Activated T-helper 17 cell treated with anti-CD3 and anti-CD28 coated beads, Interleukin-2, amount 50 U/mL, for 72 hours (primary cell): Measurements from ENCODE around the gene HNRNPU. TPM values are rescaled to one million over a fixed set of nuclear protein-coding genes. Genes with fewer than 3 reads are reported as not detected.
"Not testable (repeated sequence)": the region's sequence is repeated elsewhere in the genome, so short reads cannot be mapped to it uniquely, and the experiment has no call there.

Source experiments
- ATAC-seq: fragments of 150-1000 bp; cut with Tn5 transposase; replicated peaks from 2 replicates; pipeline ENCODE4 v1.10.0; 2021; ENCODE audit warnings: mild to moderate bottlenecking, moderate library complexity
- H3K27ac Mint-ChIP-seq: one replicate; pipeline ENCODE4 v1.8.0; 2022; ENCODE audit warnings: mixed read lengths
- H3K27me3 Mint-ChIP-seq: one replicate; pipeline ENCODE4 v1.8.0; 2022; ENCODE audit warnings: mixed read lengths
- H3K36me3 Mint-ChIP-seq: one replicate; pipeline ENCODE4 v1.8.0; 2022; ENCODE audit warnings: low read depth, mild to moderate bottlenecking, mixed read lengths
- H3K4me1 Mint-ChIP-seq: one replicate; pipeline ENCODE4 v1.8.0; 2022; ENCODE audit warnings: mixed read lengths
- H3K4me3 Mint-ChIP-seq: one replicate; pipeline ENCODE4 v1.8.0; 2022; ENCODE audit warnings: mild to moderate bottlenecking, mixed read lengths
- H3K9me3 Mint-ChIP-seq: one replicate; pipeline ENCODE4 v1.8.0; 2022; ENCODE audit warnings: mixed read lengths
- total RNA-seq, 2 donors: library from RNA; stranded (reverse); gene quantifications; one replicate each; pipeline ENCODE4 v1.2.3, GENCODE V29; 2022

Gene HNRNPU
- total RNA-seq, 2 donors from 2014 or later = 336 to 438 TPM

GRCh38 chr1:244839656-244840055 lies 24.7 kb downstream of the HNRNPU start:
- H3K27me3 Mint-ChIP-seq = no peaks in the 10 kb centered on the region
- peaks cover 98% of the 10 kb centered on the region for H3K36me3 Mint-ChIP-seq
- peak overlapping the region; percentile 32 for H3K27ac Mint-ChIP-seq
- no peaks in the 10 kb centered on the region for H3K9me3 Mint-ChIP-seq
- H3K4me3 Mint-ChIP-seq = peak overlapping the region; percentile 93
- peaks cover 33% of the 10 kb centered on the region for H3K4me1 Mint-ChIP-seq
- no peak for ATAC-seq

DNA sequence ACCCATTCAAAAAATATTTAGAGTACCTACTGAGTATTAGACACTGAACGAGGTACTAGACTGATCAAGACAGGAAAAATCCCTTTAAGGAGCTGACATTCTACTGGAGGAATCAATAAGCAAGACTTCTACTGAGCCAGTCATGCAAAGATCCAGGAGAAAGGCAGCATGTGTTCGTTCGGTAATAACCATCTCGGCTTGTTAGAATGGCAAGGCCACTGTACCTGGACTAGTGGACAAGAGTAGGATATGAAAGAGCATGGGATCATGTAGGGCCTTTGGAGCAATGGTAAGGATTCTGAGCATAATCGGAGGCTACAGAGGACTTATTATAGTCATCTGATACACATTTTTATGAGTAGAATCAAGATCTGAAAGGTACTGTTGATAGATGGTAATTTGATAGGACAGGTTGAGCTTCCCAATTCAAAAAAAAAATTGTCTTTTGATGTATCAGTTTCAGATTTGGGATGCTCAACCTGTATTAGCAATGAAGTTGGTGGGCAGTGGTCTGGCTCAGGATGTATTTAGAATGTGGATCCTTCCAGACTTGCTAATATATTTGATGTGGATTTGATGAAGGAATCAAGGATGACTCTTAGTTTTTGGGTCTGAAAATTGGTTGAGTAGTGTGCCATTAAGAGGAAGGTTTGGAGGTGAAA lies 26.6 kb downstream of the HNRNPU start:
- H3K27me3 Mint-ChIP-seq = no peaks in the 10 kb centered on the region
- no peak for ATAC-seq
- H3K4me3 Mint-ChIP-seq = peak overlapping the region; percentile 93
- H3K4me1 Mint-ChIP-seq = peaks cover 42% of the 10 kb centered on the region
- no peaks in the 10 kb centered on the region for H3K9me3 Mint-ChIP-seq
- peak overlapping the region; percentile 97 for H3K27ac Mint-ChIP-seq
- H3K36me3 Mint-ChIP-seq = peaks cover 84% of the 10 kb centered on the region

GRCh38 chr1:244836584-244836983 lies 27.8 kb downstream of the HNRNPU start:
- no peaks in the 10 kb centered on the region for H3K27me3 Mint-ChIP-seq
- no peak for ATAC-seq
- no peaks in the 10 kb centered on the region for H3K9me3 Mint-ChIP-seq
- H3K4me1 Mint-ChIP-seq = peaks cover 42% of the 10 kb centered on the region
- peak overlapping the region; percentile 93 for H3K4me3 Mint-ChIP-seq
- peaks cover 73% of the 10 kb centered on the region for H3K36me3 Mint-ChIP-seq
- H3K27ac Mint-ChIP-seq = peak overlapping the region; percentile 97

- peak overlapping the region; percentile 97 for H3K27ac Mint-ChIP-seq
- peaks cover 68% of the 10 kb centered on the region for H3K36me3 Mint-ChIP-seq
These were observed 28.2 kb downstream of the HNRNPU start for GRCh38 chr1:244836135-244836521.

DNA sequence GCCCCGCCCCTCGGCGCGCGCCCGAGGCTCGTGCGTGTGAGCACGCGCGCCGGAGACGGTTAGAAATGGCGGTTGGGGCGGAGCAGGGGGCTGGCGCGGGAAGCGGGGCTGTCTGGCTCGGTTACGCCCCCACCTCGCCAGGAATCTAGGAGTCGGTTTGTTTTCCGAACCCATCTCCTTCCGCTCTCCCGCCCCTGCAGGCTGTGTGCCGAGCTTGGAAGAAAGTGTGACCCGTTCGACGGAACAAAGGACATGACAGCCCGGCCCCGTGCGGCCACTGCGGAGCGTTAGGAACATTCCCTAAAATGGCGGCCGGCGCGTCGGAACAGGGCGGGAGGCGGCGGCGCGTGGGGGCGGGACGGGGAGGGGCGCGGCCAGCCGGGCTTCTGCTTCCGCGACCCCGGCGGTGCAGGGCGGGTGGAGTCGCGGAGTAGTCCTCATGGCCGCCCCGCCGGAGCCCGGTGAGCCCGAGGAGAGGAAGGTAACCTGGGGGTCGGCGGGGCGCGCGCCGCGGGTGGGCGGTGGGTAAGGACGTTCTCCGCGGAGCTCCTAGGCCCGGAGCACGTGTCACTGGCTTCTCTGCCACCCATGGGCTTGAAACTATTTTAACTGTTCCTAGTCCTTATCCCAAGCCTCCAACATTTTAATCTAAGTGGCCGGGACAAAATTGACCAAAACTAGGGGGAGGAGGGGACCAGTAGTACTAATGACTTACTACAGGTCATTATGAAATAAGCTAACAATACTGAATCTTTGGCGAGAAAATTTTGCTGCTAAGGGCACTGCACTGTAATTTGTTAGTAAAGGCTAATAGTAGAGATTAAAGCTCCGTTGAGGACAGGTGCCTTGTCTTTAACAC lies 28.8 kb downstream of the HNRNPU start, which contains the start of gene COX20:
Gene COX20, plus strand, starts transcription at position 383 of the 859 bp plus-strand sequence. Its CDS starts 57 bp downstream, at position 440.
- Mint-ChIP-seq H3K4me1 (peaks cover 37% of the 10 kb centered on the region), H3K4me3 (peak within 1 kb of the TSS; percentile 93), H3K36me3 (peaks cover 62% of the 10 kb centered on the region), H3K27me3 (no peaks in the 10 kb centered on the region), H3K27ac (peak within 1 kb of the TSS; percentile 97), H3K9me3 (no peaks in the 10 kb centered on the region)
- peak; percentile 67 for ATAC-seq

More at GRCh38 chr1:244836135-244836521, 28.2 kb downstream of the HNRNPU start:
- no peak for ATAC-seq
- H3K4me1 Mint-ChIP-seq = peaks cover 39% of the 10 kb centered on the region
- H3K27me3 Mint-ChIP-seq = no peaks in the 10 kb centered on the region
- H3K9me3 Mint-ChIP-seq = no peaks in the 10 kb centered on the region
- H3K4me3 Mint-ChIP-seq = peak overlapping the region; percentile 93

GRCh38 chr1:244834543-244835275 lies 29.6 kb downstream of the HNRNPU start:
- no peaks in the 10 kb centered on the region for H3K27me3 Mint-ChIP-seq
- peak overlapping the region; percentile 93 for H3K4me3 Mint-ChIP-seq
- peak overlapping the region; percentile 97 for H3K27ac Mint-ChIP-seq
- H3K4me1 Mint-ChIP-seq = peaks cover 38% of the 10 kb centered on the region
- ATAC-seq = peak; percentile 75
- H3K9me3 Mint-ChIP-seq = no peaks in the 10 kb centered on the region
- H3K36me3 Mint-ChIP-seq = peaks cover 54% of the 10 kb centered on the region

GRCh38 chr1:244833734-244834542 lies 30.4 kb downstream of the HNRNPU start:
- peak overlapping the region; percentile 93 for H3K4me3 Mint-ChIP-seq
- H3K36me3 Mint-ChIP-seq = peaks cover 46% of the 10 kb centered on the region
- peak; percentile 17 for ATAC-seq
- no peaks in the 10 kb centered on the region for H3K27me3 Mint-ChIP-seq
- no peaks in the 10 kb centered on the region for H3K9me3 Mint-ChIP-seq
- peaks cover 37% of the 10 kb centered on the region for H3K4me1 Mint-ChIP-seq
- peak overlapping the region; percentile 97 for H3K27ac Mint-ChIP-seq

GRCh38 chr1:244833260-244833659 lies 31.1 kb downstream of the HNRNPU start:
- not testable (repeated sequence) for H3K27me3 Mint-ChIP-seq, ATAC-seq, H3K9me3 Mint-ChIP-seq
- peaks cover 40% of the 10 kb centered on the region for H3K36me3 Mint-ChIP-seq
- peak overlapping the region; percentile 93 for H3K4me3 Mint-ChIP-seq
- H3K4me1 Mint-ChIP-seq = peaks cover 30% of the 10 kb centered on the region
- H3K27ac Mint-ChIP-seq = peak overlapping the region; percentile 97

- Mint-ChIP-seq H3K9me3 (no peaks in the 10 kb centered on the region), H3K4me3 (no peak overlapping the region), H3K27me3 (no peaks in the 10 kb centered on the region), H3K27ac (peak overlapping the region; percentile 63), H3K4me1 (peaks cover 20% of the 10 kb centered on the region), H3K36me3 (peaks cover 13% of the 10 kb centered on the region)
- no peak for ATAC-seq
These were observed 33.7 kb downstream of the HNRNPU start for GRCh38 chr1:244830639-244831038.

- Mint-ChIP-seq H3K27ac (no peak overlapping the region), H3K27me3 (no peaks in the 10 kb centered on the region), H3K4me1 (peaks cover 10% of the 10 kb centered on the region), H3K9me3 (no peaks in the 10 kb centered on the region), H3K4me3 (no peak overlapping the region), H3K36me3 (no peaks in the 10 kb centered on the region)
- no peak for ATAC-seq
These were observed 37.6 kb downstream of the HNRNPU start for GRCh38 chr1:244826712-244827111.

DNA sequence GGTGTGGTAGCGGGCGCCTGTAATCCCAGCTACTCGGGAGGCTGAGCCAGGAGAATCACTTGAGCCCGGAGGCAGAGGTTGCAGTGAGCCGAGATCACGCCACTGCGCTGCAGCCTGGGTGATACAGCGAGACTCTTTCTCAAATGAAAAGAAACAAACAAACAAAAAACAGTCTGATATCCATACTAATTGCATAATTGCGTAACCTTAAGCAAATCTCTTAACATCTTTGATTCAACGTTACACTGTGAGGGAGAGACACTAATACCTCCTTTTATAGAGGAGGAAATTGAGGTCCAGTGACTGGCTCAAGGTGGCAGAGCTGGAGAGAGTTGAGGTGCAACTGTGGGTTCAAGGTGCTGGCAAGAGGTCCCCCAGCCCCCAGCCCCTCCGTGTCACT lies 41.5 kb downstream of the HNRNPU start:
- H3K4me3 Mint-ChIP-seq = no peak overlapping the region
- no peak overlapping the region for H3K27ac Mint-ChIP-seq
- no peaks in the 10 kb centered on the region for H3K4me1 Mint-ChIP-seq
- no peak for ATAC-seq
- no peaks in the 10 kb centered on the region for H3K36me3 Mint-ChIP-seq
- no peaks in the 10 kb centered on the region for H3K9me3 Mint-ChIP-seq
- H3K27me3 Mint-ChIP-seq = no peaks in the 10 kb centered on the region

- Mint-ChIP-seq H3K4me3 (no peak overlapping the region), H3K27me3 (peaks cover 4% of the 10 kb centered on the region), H3K4me1 (no peaks in the 10 kb centered on the region), H3K9me3 (no peaks in the 10 kb centered on the region), H3K27ac (no peak overlapping the region), H3K36me3 (no peaks in the 10 kb centered on the region)
- no peak for ATAC-seq
These were observed 43.2 kb downstream of the HNRNPU start for GRCh38 chr1:244821134-244821533.

GRCh38 chr1:244820131-244820530 lies 44.2 kb downstream of the HNRNPU start:
- no peak overlapping the region for H3K27ac Mint-ChIP-seq

More at GRCh38 chr1:244820131-244820530, 44.2 kb downstream of the HNRNPU start:
- no peak overlapping the region for H3K4me3 Mint-ChIP-seq
- H3K27me3 Mint-ChIP-seq = peaks cover 4% of the 10 kb centered on the region
- no peaks in the 10 kb centered on the region for H3K36me3 Mint-ChIP-seq
- no peaks in the 10 kb centered on the region for H3K9me3 Mint-ChIP-seq
- no peak for ATAC-seq
- no peaks in the 10 kb centered on the region for H3K4me1 Mint-ChIP-seq
